Endothelial cell of umbilical vein (primary cell): ENCODE results near the gene ARRDC2. TPM values are rescaled to one million over a fixed set of nuclear protein-coding genes. Genes with fewer than 3 reads are reported as not detected.

Experiments
- BruUV-seq: library from RNA; stranded (reverse); fragments of 400-500 nt; replicated peaks from 2 replicates; lab custom pipeline; 2021; lab: Mats Ljungman, UMichigan
- CTCF ChIA-PET: fragments of 300-600, 350-600 bp; sonication (Branson Sonifier 250); formaldehyde crosslinking; loops from one replicate; lab custom pipeline; 2021; ENCODE audit warnings: antibody characterized with exemption, inconsistent platforms; lab: Charles Lee
- POLR2A ChIA-PET: fragments of 300-600, 350-600 bp; sonication (Branson Sonifier 250); formaldehyde crosslinking; loops from one replicate; lab custom pipeline; 2021; ENCODE audit warnings: antibody characterized with exemption, inconsistent platforms; lab: Charles Lee
- DNase-seq: peaks from one replicate; pipeline ENCODE4 v3.0.0-alpha.2; 2011; ENCODE audit warnings: low read depth, low spot score
- FAIRE-seq: peaks from 2 replicates; lab custom pipeline; 2011; peaks lifted over from hg19 to GRCh38; lab: Jason Lieb, UNC
- H2AFZ ChIP-seq: 2 replicates; pipeline ENCODE4 v1.6.0; 2012; ENCODE audit warnings: low read depth, low read length, control low read depth, inconsistent platforms
- H3K27ac ChIP-seq: 2 replicates; pipeline ENCODE4 v1.5.1; 2011; ENCODE audit warnings: low read depth, mild to moderate bottlenecking, control low read depth, low read length, moderate library complexity; ENCODE audit not compliant: insufficient read depth
- H3K27me3 ChIP-seq, 2 experiments: 2 replicates each; pipeline versions ENCODE4 v1.6.0 to v1.6.1; 2011; ENCODE audit warnings: low read length in 2 of 2, mixed read lengths in 1 of 2; ENCODE audit not compliant: control insufficient read depth in 2 of 2, insufficient read depth in 2 of 2
- H3K36me3 ChIP-seq, 2 experiments: 2 replicates in 1 of 2; 3 replicates in 1 of 2; pipeline ENCODE4 v1.5.1; 2011; ENCODE audit warnings: low read length in 2 of 2, mild to moderate bottlenecking in 1 of 2, moderate library complexity in 1 of 2; ENCODE audit not compliant: control insufficient read depth in 2 of 2, insufficient read depth in 2 of 2; ENCODE audit errors: extremely low read depth in 1 of 2
- H3K4me1 ChIP-seq: 3 replicates; pipeline ENCODE4 v1.5.1; 2011; ENCODE audit warnings: mild to moderate bottlenecking, low read length; ENCODE audit not compliant: control insufficient read depth, insufficient read depth; ENCODE audit errors: extremely low read depth
- H3K4me2 ChIP-seq: 2 replicates; pipeline ENCODE4 v1.6.1; 2011; ENCODE audit warnings: low read length, control low read depth, mixed read lengths; ENCODE audit not compliant: insufficient read depth
- H3K4me3 ChIP-seq, 3 experiments: fragments of 200-600 bp in 1 of 3; sonication (generic), shearing (Covaris generic) in 1 of 3; replicated peaks in 1 of 3; 2 replicates each; pipeline ENCODE4 v1.5.1; 2011 to 2016; ENCODE audit warnings: control low read depth in 3 of 3, low read length in 3 of 3, mild to moderate bottlenecking in 2 of 3, inconsistent platforms in 1 of 3, low read depth in 1 of 3, moderate library complexity in 1 of 3; ENCODE audit not compliant: insufficient read depth in 1 of 3
- H3K79me2 ChIP-seq: 2 replicates; pipeline ENCODE4 v1.6.0; 2012; ENCODE audit warnings: low read length, inconsistent platforms; ENCODE audit not compliant: control insufficient read depth, insufficient read depth
- H3K9ac ChIP-seq: replicated peaks from 2 replicates; pipeline ENCODE3; 2011; ENCODE audit warnings: low read length, control low read depth; ENCODE audit not compliant: insufficient read depth; ENCODE audit errors: extremely low read depth
- H3K9me1 ChIP-seq: replicated peaks from 3 replicates; pipeline ENCODE4 v1.6.0; 2011; ENCODE audit warnings: mild to moderate bottlenecking, low read length; ENCODE audit not compliant: control insufficient read depth, insufficient read depth; ENCODE audit errors: extremely low read depth
- H3K9me3 ChIP-seq: replicated peaks from 2 replicates; pipeline ENCODE4 v1.5.1; 2012; ENCODE audit warnings: low read length, inconsistent platforms; ENCODE audit not compliant: control insufficient read depth, insufficient read depth
- H4K20me1 ChIP-seq: replicated peaks from 2 replicates; pipeline ENCODE3; 2011; ENCODE audit warnings: mild to moderate bottlenecking, low read length; ENCODE audit not compliant: control insufficient read depth, insufficient read depth; ENCODE audit errors: extremely low read depth
- CTCF ChIP-seq, 2 donors: IDR thresholded peaks; 1 replicate in 1 of 2; 2 replicates in 1 of 2; pipeline ENCODE4 v1.5.1; 2011; ENCODE audit warnings: low read length in 2 of 2, mild to moderate bottlenecking in 2 of 2, moderate library complexity in 2 of 2, control low read depth in 1 of 2, inconsistent platforms in 1 of 2, low read depth in 1 of 2; ENCODE audit not compliant: insufficient read depth in 1 of 2; ENCODE audit errors: extremely low read depth in 1 of 2
- EZH2 ChIP-seq: IDR thresholded peaks from 2 replicates; pipeline ENCODE4 v1.6.1; 2012; ENCODE audit warnings: borderline replicate concordance, low read depth, mild to moderate bottlenecking, moderate library complexity, low read length, inconsistent platforms; ENCODE audit not compliant: severe bottlenecking
- FOS ChIP-seq: IDR thresholded peaks from 2 replicates; pipeline ENCODE4 v1.6.1; 2011; ENCODE audit warnings: mild to moderate bottlenecking, low read length, moderate library complexity, borderline replicate concordance; ENCODE audit not compliant: insufficient read depth
- GATA2 ChIP-seq: IDR thresholded peaks from 2 replicates; pipeline ENCODE4 v1.7.0; 2011; ENCODE audit warnings: low read depth, mild to moderate bottlenecking, moderate library complexity, mixed read lengths, low read length; ENCODE audit not compliant: insufficient read length, insufficient read depth
- JUN ChIP-seq: IDR thresholded peaks from 2 replicates; pipeline ENCODE4 v1.6.1; 2011; ENCODE audit warnings: borderline replicate concordance, low read depth; ENCODE audit not compliant: insufficient read length, insufficient read depth
- MYC ChIP-seq: IDR thresholded peaks from one replicate; pipeline ENCODE4 v1.6.1; 2011; ENCODE audit warnings: mild to moderate bottlenecking, low read depth, low read length
- POLR2A ChIP-seq: IDR thresholded peaks from 2 replicates; pipeline ENCODE4 v1.6.1; 2012; ENCODE audit warnings: low read depth, mild to moderate bottlenecking, control low read depth, low read length
- POLR2AphosphoS5 ChIP-seq: IDR thresholded peaks from 2 replicates; pipeline ENCODE4 v1.6.1; 2012; ENCODE audit warnings: low read depth, mild to moderate bottlenecking, control low read depth, low read length, moderate library complexity; ENCODE audit not compliant: insufficient read depth
- dilution Hi-C: fragments of 300-500 bp; cut with MboI; formaldehyde crosslinking; loops from one replicate; pipeline ENCODE4 v1.15.0; 2019; ENCODE audit warnings: low sequenced_read_pairs; ENCODE audit not compliant: extremely low pct_ligation_motif_present
- intact Hi-C: fragments of 100-400 bp; cut with micrococcal nuclease; formaldehyde crosslinking; loops from one replicate; pipeline ENCODE4 v1.10.0; 2022
- polyA plus RNA-seq, 4 experiments: library from polyadenylated mRNA; depleted of rRNA in 3 of 4; stranded (reverse) in 3 of 4; unstranded in 1 of 4; fragments of >200 nt; gene quantifications; 2 replicates each; pipeline versions ENCODE4 v1.2.1 to v1.2.3, GENCODE V29; 2011 to 2012; ENCODE audit warnings: missing spikeins in 1 of 4
- total RNA-seq: library from RNA; stranded (reverse); gene quantifications from 2 replicates; pipeline ENCODE4 v1.2.3, GENCODE V29; 2021
- TF ChIP-seq, protein P1 (sequence below): IDR thresholded peaks from 2 replicates; pipeline ENCODE4 v1.6.1; 2011; ENCODE audit not compliant: insufficient read depth, insufficient read length

Gene ARRDC2
- total and polyA plus RNA-seq, 2 donors (not counting 3 experiments of a cell fraction or from before 2014, with no cell fraction given) = 10.2 to 17.4 TPM

GRCh38 chr19:17965370-17966128 lies 42.4 kb upstream of the ARRDC2 start:
- peaks cover 14 to 18% of the 10 kb centered on the region in 2 experiments for H3K27me3 ChIP-seq
- no peaks in the 10 kb centered on the region for H3K79me2 ChIP-seq
- CTCF ChIA-PET = interaction anchor here (1.1 to 1.4 kb wide), 2 partner anchors 12 to 33 kb away, joined by 3 to 4 read pairs; no protein-coding TSS in a partner anchor
- no TSS peak for BruUV-seq
- H3K4me3 ChIP-seq = no peak overlapping the region
- H3K9ac ChIP-seq = no peak overlapping the region
- dilution Hi-C loops (no loop called here), intact Hi-C loops (no loop called here)
- DNase-seq (no peak), FAIRE-seq (peak; percentile 18)
- no peak overlapping the region for H2AFZ ChIP-seq
- POLR2A ChIA-PET = no interaction called here
- TF ChIP-seq CTCF (IDR thresholded peaks at IDR 0.05; ENCODE audit: extremely low read depth in 1 of 2, insufficient read depth in 1 of 2, low read depth in 1 of 2, low read length in 2 of 2) = no peak
- no peak for TF ChIP-seq JUN
- TF ChIP-seq, protein P1, sequence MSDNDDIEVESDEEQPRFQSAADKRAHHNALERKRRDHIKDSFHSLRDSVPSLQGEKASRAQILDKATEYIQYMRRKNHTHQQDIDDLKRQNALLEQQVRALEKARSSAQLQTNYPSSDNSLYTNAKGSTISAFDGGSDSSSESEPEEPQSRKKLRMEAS = no peak
- TF ChIP-seq POLR2A = no peak
- TF ChIP-seq EZH2 = no peak
- TF ChIP-seq MYC = no peak
- TF ChIP-seq FOS = no peak
- no peak for TF ChIP-seq POLR2AphosphoS5
- no peak for TF ChIP-seq GATA2
- H3K9me1 ChIP-seq = no peaks in the 10 kb centered on the region
- no peak overlapping the region for H3K27ac ChIP-seq
- H3K9me3 ChIP-seq = no peaks in the 10 kb centered on the region
- H3K4me2 ChIP-seq = no peak overlapping the region
- H3K36me3 ChIP-seq = no peaks in the 10 kb centered on the region
- H3K4me1 ChIP-seq = peaks cover 6% of the 10 kb centered on the region
- no peaks in the 10 kb centered on the region for H4K20me1 ChIP-seq
